ENCODE data around the gene RHO.

RHO gene

GRCh38 chr3:129553171-129553570 is 24.7 kb downstream of the RHO start:
- TF ChIP-seq POLR2A (IDR thresholded peaks at IDR 0.05; ENCODE audit: low read depth, low read length) (no peak), TAF1 (IDR thresholded peaks at IDR 0.05; ENCODE audit: borderline replicate concordance, low read depth, low read length) (no peak), POLR2AphosphoS5 (IDR thresholded peaks at IDR 0.05; ENCODE audit: low read depth, low read length) (no peak)
- no peak for FAIRE-seq

GRCh38 chr3:129553719-129554118 is 25.3 kb downstream of the RHO start:
- TF ChIP-seq POLR2A (IDR thresholded peaks at IDR 0.05; ENCODE audit: low read depth, low read length), result no peak
- DNase-seq (ENCODE audit: insufficient read length), result no peak
- FAIRE-seq, result no peak

More at GRCh38 chr3:129553171-129553570, 24.7 kb downstream of the RHO start:
- DNase-seq (ENCODE audit: insufficient read length), result no peak

GRCh38 chr3:129554356-129555152 is 26.1 kb downstream of the RHO start:
- DNase-seq (ENCODE audit: insufficient read length) (no peak), FAIRE-seq (peak; percentile 24)
- TF ChIP-seq TAF1 (IDR thresholded peaks at IDR 0.05; ENCODE audit: borderline replicate concordance, low read depth, low read length) (no peak), POLR2AphosphoS5 (IDR thresholded peaks at IDR 0.05; ENCODE audit: low read depth, low read length) (no peak), POLR2A (IDR thresholded peaks at IDR 0.05; ENCODE audit: low read depth, low read length) (no peak)

- no peak for TF ChIP-seq TAF1 (IDR thresholded peaks at IDR 0.05; ENCODE audit: borderline replicate concordance, low read depth, low read length)
- TF ChIP-seq POLR2A (IDR thresholded peaks at IDR 0.05; ENCODE audit: low read depth, low read length), result no peak
- TF ChIP-seq POLR2AphosphoS5 (IDR thresholded peaks at IDR 0.05; ENCODE audit: low read depth, low read length), result no peak
- DNase-seq (ENCODE audit: insufficient read length) (no peak), FAIRE-seq (no peak)
These were observed 26.7 kb downstream of the RHO start for GRCh38 chr3:129555153-129555550.

GRCh38 chr3:129555616-129556357 is 27.3 kb downstream of the RHO start:
- no peak for TF ChIP-seq POLR2AphosphoS5 (IDR thresholded peaks at IDR 0.05; ENCODE audit: low read depth, low read length)
- TF ChIP-seq TAF1 (IDR thresholded peaks at IDR 0.05; ENCODE audit: borderline replicate concordance, low read depth, low read length), result no peak
- no peak for TF ChIP-seq POLR2A (IDR thresholded peaks at IDR 0.05; ENCODE audit: low read depth, low read length)
- no peak for DNase-seq (ENCODE audit: insufficient read length)
- FAIRE-seq, result no peak

GRCh38 chr3:129556358-129556695 is 27.9 kb downstream of the RHO start:
- FAIRE-seq, result no peak
- no peak for DNase-seq (ENCODE audit: insufficient read length)
- TF ChIP-seq POLR2A (IDR thresholded peaks at IDR 0.05; ENCODE audit: low read depth, low read length) (no peak), POLR2AphosphoS5 (IDR thresholded peaks at IDR 0.05; ENCODE audit: low read depth, low read length) (no peak), TAF1 (IDR thresholded peaks at IDR 0.05; ENCODE audit: borderline replicate concordance, low read depth, low read length) (no peak)

GRCh38 chr3:129556890-129557547 is 28.6 kb downstream of the RHO start:
- FAIRE-seq, result no peak
- TF ChIP-seq POLR2AphosphoS5 (IDR thresholded peaks at IDR 0.05; ENCODE audit: low read depth, low read length), result no peak
- TF ChIP-seq POLR2A (IDR thresholded peaks at IDR 0.05; ENCODE audit: low read depth, low read length), result no peak
- TF ChIP-seq TAF1 (IDR thresholded peaks at IDR 0.05; ENCODE audit: borderline replicate concordance, low read depth, low read length), result no peak

GRCh38 chr3:129557548-129557894 is 29.1 kb downstream of the RHO start:
- TF ChIP-seq POLR2AphosphoS5 (IDR thresholded peaks at IDR 0.05; ENCODE audit: low read depth, low read length), result no peak
- no peak for TF ChIP-seq TAF1 (IDR thresholded peaks at IDR 0.05; ENCODE audit: borderline replicate concordance, low read depth, low read length)
- TF ChIP-seq POLR2A (IDR thresholded peaks at IDR 0.05; ENCODE audit: low read depth, low read length), result no peak
- no peak for DNase-seq (ENCODE audit: insufficient read length)
- no peak for FAIRE-seq

More at GRCh38 chr3:129556890-129557547, 28.6 kb downstream of the RHO start:
- DNase-seq (ENCODE audit: insufficient read length), result no peak

- TF ChIP-seq POLR2AphosphoS5 (IDR thresholded peaks at IDR 0.05; ENCODE audit: low read depth, low read length), result no peak
- TF ChIP-seq POLR2A (IDR thresholded peaks at IDR 0.05; ENCODE audit: low read depth, low read length), result no peak
- no peak for TF ChIP-seq TAF1 (IDR thresholded peaks at IDR 0.05; ENCODE audit: borderline replicate concordance, low read depth, low read length)
- FAIRE-seq (no peak), DNase-seq (ENCODE audit: insufficient read length) (no peak)
These were observed 29.8 kb downstream of the RHO start for GRCh38 chr3:129558081-129558771.

- DNase-seq (ENCODE audit: insufficient read length) (no peak), FAIRE-seq (no peak)
- TF ChIP-seq POLR2A (IDR thresholded peaks at IDR 0.05; ENCODE audit: low read depth, low read length), result no peak
- no peak for TF ChIP-seq POLR2AphosphoS5 (IDR thresholded peaks at IDR 0.05; ENCODE audit: low read depth, low read length)
- TF ChIP-seq TAF1 (IDR thresholded peaks at IDR 0.05; ENCODE audit: borderline replicate concordance, low read depth, low read length), result no peak
These were observed 30.5 kb downstream of the RHO start for GRCh38 chr3:129558772-129559564.

Measured in GM12892 (cell line).